ENCODE data around the gene RHOD. TPM values are rescaled to one million over a fixed set of nuclear protein-coding genes. Genes with fewer than 3 reads are reported as not detected.

Gene RHOD
- polyA plus RNA-seq, 4 donors = 6.2 to 11.3 (median 9.3) TPM

- DNase-seq (ENCODE audit: low read depth in 4 of 4, low spot score in 3 of 4) = no peak
Observed at GRCh38 chr11:67058506-67058905, 1.9 kb downstream of the RHOD start.

DNA sequence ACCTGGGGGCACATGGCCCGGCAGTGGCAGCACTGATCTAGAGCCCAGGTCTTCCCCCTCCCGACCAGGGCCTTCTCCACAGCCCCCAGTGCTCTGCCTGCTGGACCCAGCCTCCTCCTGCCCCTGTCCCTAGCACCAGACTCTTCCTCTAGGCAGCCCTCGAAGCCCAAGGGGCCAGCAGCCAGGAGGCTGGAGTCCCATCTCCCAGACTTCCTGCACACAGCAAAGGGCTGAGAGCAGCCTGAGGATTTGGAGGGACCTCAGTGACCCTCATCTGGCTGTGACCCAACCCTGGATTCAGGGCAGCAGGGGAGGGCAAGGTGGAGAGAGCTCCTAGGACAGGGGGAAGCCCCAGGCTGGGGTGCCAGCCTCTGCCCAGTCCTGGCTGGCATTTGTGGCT, 3.0 kb downstream of the RHOD start:
- no peak for DNase-seq (ENCODE audit: low read depth in 4 of 4, low spot score in 3 of 4)

GRCh38 chr11:67060111-67060522, 3.5 kb downstream of the RHOD start:
- DNase-seq (ENCODE audit: low read depth in 4 of 4, low spot score in 3 of 4) = no peak

DNA sequence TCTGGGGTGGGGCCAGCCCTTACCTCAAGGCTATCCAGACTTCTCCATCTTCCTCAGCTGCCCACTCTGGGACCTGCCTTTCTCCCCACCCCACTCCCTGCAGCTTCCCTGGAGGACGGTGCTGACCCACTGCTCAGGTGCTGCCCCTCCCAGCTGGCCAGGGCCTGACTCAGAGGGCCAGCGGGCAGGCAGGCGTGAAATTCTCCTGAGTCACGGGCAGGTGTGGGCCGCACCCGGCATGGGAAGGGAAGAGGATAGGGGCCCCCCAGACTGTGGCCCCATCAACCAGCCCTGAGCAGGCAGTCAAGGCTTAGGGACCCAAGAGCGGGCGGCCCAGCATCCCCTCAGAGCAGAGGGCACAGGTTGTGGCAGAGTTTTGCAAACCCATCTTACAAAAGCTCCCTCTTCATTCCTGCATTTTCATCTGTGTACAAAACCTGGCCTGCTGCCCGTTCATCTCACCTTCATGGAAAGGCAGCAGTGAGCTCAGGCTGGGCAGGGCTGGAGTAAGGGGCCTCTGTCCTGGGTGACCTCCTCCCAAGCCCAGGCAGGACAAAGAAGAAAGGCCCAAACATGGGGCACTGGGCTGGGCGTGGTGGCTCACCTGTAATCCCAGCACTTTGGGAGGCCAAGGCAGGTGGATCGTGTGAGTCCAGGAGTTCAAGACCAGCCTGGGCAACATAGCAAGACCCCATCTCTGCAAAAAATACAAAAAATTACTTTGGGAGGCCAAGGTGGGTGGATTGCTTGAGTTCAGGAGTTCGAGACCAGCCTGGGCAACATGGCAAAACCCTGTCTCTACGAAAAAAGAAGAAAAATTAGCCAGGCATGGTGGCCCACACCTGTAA, 6.1 kb downstream of the RHOD start:
- DNase-seq (ENCODE audit: low read depth in 4 of 4, low spot score in 3 of 4) = no peak

- no peak for DNase-seq (ENCODE audit: low read depth in 4 of 4, low spot score in 3 of 4)
Observed at GRCh38 chr11:67066333-67066709, 9.7 kb downstream of the RHOD start.

DNA sequence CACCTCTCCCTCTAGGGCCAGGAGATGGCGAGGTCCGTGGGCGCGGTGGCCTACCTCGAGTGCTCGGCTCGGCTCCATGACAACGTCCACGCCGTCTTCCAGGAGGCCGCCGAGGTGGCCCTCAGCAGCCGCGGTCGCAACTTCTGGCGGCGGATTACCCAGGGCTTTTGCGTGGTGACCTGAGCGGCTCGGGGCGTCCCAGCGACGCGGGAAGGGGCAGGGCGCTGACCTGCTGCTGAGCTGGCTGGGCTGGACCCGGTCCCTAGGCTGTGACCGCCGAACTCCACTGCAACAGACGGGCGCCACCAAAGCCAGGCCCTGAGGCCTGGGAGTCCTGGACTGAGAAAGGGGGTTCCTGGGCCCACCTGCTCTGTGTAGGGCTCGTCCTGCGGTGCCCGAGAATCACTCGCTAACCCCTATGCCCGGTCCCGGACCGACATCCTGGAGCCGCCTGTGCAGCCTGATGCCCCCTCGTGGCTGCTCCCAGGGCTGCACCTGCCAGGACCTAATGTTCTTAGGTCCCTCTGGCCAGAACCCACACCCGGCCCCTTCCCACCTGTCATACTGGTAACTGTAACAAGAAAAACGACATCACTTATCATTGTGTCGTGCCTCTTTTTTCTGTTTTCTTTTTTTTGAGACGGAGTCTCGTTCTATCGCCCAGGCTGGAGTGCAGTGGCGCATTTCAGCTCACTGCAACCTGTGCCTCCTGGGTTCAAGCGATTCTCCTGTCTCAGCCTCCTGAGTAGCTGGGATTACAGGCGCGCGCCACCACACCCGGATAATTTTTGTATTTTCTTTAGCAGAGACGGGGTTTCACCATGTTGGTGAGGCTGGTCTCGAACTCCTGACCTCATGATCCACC, 15.0 kb downstream of the RHOD start:
- no peak for DNase-seq (ENCODE audit: low read depth in 4 of 4, low spot score in 3 of 4)

GRCh38 chr11:67072295-67072694, 15.6 kb downstream of the RHOD start:
- DNase-seq (ENCODE audit: low read depth in 4 of 4, low spot score in 3 of 4) = no peak

DNA sequence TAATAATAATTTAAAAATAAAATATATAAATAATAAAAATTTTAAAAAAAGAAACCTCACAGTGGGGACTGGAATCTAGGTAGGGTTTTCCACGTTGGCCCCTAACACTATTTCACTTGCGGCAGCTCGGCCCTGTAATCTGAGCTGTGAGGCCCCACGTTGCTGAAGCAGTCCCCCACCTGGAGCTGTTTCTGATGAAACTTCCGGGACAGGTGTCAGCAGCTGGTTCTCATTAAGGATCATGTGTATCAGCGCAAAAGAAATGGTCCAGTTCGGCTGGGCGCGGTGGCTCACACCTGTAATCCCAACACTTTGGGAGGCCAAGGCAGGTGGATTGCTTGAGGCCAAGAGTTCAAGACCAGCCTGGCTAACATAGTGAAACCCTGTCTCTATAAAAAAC, 17.3 kb downstream of the RHOD start:
- DNase-seq (ENCODE audit: low read depth in 4 of 4, low spot score in 3 of 4) = no peak

GRCh38 chr11:67076202-67076601, 19.6 kb downstream of the RHOD start:
- DNase-seq (ENCODE audit: low read depth in 4 of 4, low spot score in 3 of 4) = no peak

DNA sequence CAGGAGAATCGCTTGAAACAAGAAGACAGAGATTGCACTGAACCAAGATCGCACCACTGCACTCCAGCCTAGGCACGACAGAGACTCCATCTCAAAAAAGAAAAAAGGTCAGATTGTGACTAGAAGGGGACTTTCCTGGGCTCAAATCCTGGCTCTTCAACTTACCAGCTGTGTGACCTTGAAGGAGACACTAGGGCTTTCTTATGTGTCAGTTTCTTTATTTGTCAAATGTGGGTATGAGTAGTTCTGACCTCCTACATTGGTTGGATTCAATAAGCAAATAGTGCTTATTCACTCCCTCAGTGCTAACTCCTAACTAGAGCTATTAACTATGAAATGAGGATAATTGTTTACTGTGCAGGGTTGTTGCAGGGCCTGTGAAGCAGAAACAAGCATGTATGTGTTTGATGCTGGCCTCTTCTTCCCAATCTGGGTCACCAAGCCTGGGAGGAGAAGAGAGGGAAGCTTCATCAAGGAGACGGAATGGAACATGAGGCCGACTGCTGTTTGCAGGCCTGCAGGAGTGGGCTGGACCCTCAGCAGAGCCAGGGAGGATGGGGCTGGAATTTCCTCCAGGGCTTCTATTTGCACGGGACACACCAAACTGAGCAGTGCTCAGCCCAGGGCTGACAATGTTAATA, 22.5 kb downstream of the RHOD start:
- no peak for DNase-seq (ENCODE audit: low read depth in 4 of 4, low spot score in 3 of 4)

- DNase-seq (ENCODE audit: low read depth in 4 of 4, low spot score in 3 of 4) = no peak
Observed at GRCh38 chr11:67082071-67082791, 25.6 kb downstream of the RHOD start.

- no peak for DNase-seq (ENCODE audit: low read depth in 4 of 4, low spot score in 3 of 4)
Observed at GRCh38 chr11:67083786-67084366, 27.2 kb downstream of the RHOD start.

DNA sequence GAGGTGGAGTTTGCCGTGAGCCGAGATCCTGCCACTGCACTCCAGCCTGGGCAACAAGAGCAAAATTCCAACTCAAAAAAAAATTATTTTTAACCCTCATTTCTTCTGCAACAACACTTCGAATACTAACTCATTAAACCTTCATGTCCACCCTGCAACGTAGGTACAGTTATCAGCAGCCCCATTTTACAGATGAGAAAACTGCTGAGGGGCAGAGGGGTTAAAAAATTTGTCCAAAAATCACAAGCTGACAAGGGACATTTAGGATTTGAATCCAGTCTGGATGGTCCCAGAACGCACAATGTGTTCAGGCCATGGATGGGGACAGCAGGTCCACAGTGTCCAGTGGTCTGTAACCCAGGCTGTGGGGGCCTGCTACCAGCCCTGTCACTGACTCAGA, 29.0 kb downstream of the RHOD start:
- no peak for DNase-seq (ENCODE audit: low read depth in 4 of 4, low spot score in 3 of 4)

GRCh38 chr11:67090717-67091116, 34.1 kb downstream of the RHOD start:
- no peak for DNase-seq (ENCODE audit: low read depth in 4 of 4, low spot score in 3 of 4)

DNA sequence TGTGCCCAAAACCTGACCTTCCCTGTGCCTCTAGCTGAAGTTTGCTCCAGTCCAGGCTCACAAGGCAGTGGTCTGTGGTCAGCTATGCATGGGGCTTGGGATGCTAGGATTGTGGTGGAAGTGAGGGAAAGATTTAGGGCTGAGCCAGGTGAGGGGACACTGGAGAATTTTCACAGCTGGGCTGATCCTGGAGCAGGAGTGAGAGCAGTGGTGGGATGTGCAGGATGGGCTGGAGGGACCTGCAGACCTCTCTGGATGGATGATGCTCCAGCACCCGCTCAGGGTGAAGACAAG, 38.5 kb downstream of the RHOD start:
- no peak for DNase-seq (ENCODE audit: low read depth in 4 of 4, low spot score in 3 of 4)

DNA sequence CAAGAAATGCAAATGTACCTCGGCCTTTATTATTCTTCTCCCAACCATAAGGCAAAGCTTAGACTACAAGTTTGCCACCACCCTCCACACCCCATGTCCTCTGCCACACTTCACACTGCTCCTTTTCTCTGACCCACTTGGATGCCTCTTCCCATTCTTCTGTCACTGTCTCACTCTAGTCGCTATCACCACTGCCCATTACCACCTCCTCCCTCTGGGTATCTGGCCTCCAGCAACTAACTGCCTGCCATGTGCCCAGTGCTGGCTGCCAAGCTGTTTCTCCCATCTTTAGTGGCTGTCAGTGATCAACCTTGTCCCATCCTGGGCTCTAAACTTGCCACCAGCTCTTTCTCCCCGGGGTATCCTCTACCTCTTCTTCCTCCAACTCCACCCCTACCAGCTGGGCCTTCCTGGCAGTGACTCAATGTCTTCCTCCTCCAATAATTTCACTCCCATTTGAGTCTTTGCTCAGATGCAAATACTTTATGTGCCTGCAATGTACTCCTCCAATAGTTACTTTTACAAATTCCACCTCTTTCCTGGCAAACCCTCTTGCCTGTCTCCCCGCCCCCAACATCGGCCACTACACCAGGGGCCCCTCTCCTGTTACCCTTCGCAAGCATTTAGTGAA, 42.3 kb downstream of the RHOD start:
- DNase-seq (ENCODE audit: low read depth in 4 of 4, low spot score in 3 of 4) = no peak

DNA sequence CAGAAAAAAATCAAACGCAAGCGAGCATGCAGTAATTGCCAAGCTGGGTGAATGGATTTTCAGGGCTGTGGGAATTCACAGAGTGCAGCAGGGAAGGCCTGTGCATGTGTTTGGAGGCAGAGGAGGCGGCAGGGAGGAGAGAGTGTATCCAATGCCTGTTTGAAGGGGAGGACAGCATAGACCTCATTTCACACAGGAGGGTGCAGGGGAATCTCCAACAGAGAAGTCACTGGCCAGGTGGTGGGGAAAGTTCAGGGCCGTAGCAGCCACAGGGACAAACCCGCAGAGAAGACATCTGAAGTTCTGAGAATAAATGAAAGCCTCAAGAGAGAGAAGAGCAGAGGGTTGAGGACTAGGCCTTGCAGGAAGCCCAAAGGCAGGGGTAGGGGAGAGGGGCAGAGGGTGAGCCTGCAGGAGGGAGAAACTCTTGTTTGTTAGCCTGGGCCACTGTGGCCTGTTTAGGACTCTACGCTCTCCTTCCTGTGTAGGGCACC, 43.2 kb downstream of the RHOD start:
- no peak for DNase-seq (ENCODE audit: low read depth in 4 of 4, low spot score in 3 of 4)

DNA sequence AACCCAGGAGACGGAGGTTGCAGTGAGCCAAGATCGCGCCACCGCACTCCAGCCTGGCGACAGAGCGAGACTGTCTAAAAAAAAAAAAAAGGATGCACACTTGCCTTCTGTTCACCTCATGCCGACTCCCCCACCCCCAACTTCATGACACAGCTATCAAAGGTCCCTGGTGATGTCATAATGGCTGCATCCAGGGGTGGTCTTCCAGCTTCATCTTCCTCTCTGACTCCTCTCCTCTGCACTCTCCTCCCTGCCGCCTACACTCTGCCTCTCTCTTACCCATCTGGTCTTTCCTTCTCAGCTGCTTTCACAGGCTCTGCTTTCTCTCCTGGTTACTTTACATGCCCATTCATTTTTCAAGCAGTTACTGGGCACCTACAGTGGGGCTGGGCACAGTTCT, 46.0 kb downstream of the RHOD start:
- DNase-seq (ENCODE audit: low read depth in 4 of 4, low spot score in 3 of 4) = no peak

DNA sequence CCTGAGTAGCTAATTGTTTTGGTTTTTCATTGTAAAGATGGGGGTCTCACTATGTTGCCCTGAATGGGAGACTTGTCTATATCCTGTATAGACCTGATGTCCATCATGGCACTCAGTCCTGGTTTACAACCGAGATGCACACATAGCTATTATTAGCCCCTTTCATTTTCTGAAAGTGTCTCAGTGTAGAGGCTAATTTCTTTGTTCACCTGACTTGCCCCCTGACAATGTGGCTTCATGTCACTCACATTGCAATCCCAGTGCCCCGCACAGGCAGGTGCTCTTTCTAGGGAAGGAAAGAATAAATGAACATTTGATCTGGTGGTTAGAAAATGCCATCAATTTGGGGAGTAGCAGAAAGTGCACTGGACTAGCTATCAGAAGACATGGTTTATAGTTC, 49.3 kb downstream of the RHOD start:
- DNase-seq (ENCODE audit: low read depth in 4 of 4, low spot score in 3 of 4) = no peak

DNA sequence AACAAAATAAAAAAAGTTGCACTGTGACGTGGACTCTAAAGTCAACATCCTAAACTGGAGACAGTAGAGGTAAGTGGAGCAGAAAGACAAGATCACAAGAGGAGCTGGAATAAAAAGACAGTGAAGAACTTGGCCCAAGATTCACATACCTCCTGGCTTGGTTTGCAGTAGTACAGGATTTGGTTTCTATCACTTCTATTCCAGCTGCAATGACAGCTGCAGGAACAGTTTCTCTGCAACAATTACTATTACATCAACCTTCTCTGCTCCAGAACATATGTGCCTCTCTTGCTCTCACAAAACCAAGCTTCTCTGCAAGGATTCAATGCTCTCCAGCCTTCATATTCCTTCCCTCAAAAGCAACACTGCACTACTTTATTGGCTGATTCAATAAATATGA, 54.6 kb downstream of the RHOD start:
- no peak for DNase-seq (ENCODE audit: low read depth in 4 of 4, low spot score in 3 of 4)
